ENCODE results near the gene DES. TPM values are rescaled to one million over a fixed set of nuclear protein-coding genes. Genes with fewer than 3 reads are reported as not detected.

DES gene
- total RNA-seq, 1 donor from 2014 or later, result 19.8 TPM

DNA sequence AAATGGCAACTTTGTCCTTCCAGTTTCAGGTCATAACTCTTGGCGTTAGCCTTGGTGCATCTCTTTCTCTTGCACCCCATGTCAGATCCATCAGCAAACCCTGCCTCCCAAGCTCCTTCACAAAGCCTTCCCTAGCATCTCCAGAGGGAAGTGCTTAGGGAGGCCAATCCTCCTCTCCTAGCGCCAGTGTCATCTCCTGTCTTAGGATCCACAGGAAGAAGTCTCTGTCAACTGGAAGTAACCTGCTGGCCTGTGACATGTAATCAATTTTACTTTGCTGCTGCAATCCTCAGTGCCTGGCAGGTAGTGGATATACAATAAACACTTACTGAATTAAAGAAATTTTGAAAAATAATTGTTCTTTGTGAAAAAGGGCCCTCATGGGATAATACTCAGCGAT lies 22.6 kb upstream of the DES start:
- Mint-ChIP-seq H3K36me3 (ENCODE audit: low read depth) (peaks cover 2% of the 10 kb centered on the region), H3K27ac (ENCODE audit: unreplicated experiment) (no peak overlapping the region), H3K4me3 (ENCODE audit: unreplicated experiment) (no peak overlapping the region), H3K4me1 (ENCODE audit: low read depth) (peaks cover 5% of the 10 kb centered on the region), H3K9me3 (ENCODE audit: low read depth) (no peaks in the 10 kb centered on the region), H3K27me3 (ENCODE audit: low read depth) (peaks cover 3% of the 10 kb centered on the region)
- TF ChIP-seq CTCF (IDR thresholded peaks at IDR 0.05), result no peak
- no peak for DNase-seq (ENCODE audit: low spot score)

- H3K9me3 Mint-ChIP-seq (ENCODE audit: low read depth), result no peaks in the 10 kb centered on the region
- H3K36me3 Mint-ChIP-seq (ENCODE audit: low read depth), result peaks cover 2% of the 10 kb centered on the region
- DNase-seq (ENCODE audit: low spot score), result no peak
- no peak for TF ChIP-seq CTCF (IDR thresholded peaks at IDR 0.05)
- H3K27me3 Mint-ChIP-seq (ENCODE audit: low read depth), result peaks cover 3% of the 10 kb centered on the region
- no peak overlapping the region for H3K27ac Mint-ChIP-seq (ENCODE audit: unreplicated experiment)
- peaks cover 5% of the 10 kb centered on the region for H3K4me1 Mint-ChIP-seq (ENCODE audit: low read depth)
- no peak overlapping the region for H3K4me3 Mint-ChIP-seq (ENCODE audit: unreplicated experiment)
These were observed 21.2 kb upstream of the DES start for GRCh38 chr2:219396863-219397457.

GRCh38 chr2:219398721-219399363 lies 19.3 kb upstream of the DES start:
- peaks cover 5% of the 10 kb centered on the region for H3K4me1 Mint-ChIP-seq (ENCODE audit: low read depth)
- no peak for DNase-seq (ENCODE audit: low spot score)
- H3K36me3 Mint-ChIP-seq (ENCODE audit: low read depth), result peaks cover 2% of the 10 kb centered on the region

DNA sequence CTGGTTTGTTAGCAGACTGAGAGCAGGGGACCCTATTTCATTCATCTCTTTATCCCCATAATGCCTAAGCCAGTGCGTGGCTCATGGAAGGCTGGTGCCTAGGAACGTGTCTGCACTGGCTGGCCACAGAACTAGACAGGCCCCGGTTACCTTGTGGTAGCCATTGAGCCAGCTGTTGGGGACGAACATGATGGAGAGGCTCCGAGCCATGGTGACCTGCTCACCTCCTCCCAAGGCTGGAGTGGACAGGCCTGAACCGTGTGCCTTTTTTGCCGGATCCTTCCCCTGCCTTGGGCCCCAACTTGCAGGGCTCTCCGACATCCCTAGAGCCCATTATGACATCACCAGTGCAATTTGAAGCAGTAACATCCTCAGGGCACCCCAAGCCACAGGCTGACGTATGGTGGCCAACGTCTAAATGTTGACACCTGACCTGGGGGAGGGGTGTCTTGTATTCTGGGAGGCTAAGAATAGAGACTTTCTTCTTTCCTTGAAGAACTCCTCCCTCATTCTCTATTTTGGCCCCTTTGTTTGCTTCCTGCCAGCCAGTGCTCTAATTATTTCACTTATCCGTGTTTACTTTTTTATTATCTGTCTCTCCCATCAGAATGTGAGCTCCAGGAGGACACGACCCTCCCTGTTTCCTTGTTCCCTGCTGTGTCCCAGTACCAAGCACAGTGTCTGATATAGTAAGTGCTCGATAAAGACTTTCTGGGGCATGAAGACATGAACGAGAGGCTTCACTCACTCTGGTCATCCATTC lies 18.3 kb upstream of the DES start:
- H3K27me3 Mint-ChIP-seq (ENCODE audit: low read depth), result no peaks in the 10 kb centered on the region
- H3K36me3 Mint-ChIP-seq (ENCODE audit: low read depth), result no peaks in the 10 kb centered on the region
- no peak overlapping the region for H3K27ac Mint-ChIP-seq (ENCODE audit: unreplicated experiment)
- H3K9me3 Mint-ChIP-seq (ENCODE audit: low read depth), result no peaks in the 10 kb centered on the region
- H3K4me1 Mint-ChIP-seq (ENCODE audit: low read depth), result peaks cover 12% of the 10 kb centered on the region
- H3K4me3 Mint-ChIP-seq (ENCODE audit: unreplicated experiment), result no peak overlapping the region
- TF ChIP-seq CTCF (IDR thresholded peaks at IDR 0.05), result no peak
- DNase-seq (ENCODE audit: low spot score), result no peak

More at GRCh38 chr2:219398721-219399363, 19.3 kb upstream of the DES start:
- TF ChIP-seq CTCF (IDR thresholded peaks at IDR 0.05), result no peak
- H3K9me3 Mint-ChIP-seq (ENCODE audit: low read depth), result no peaks in the 10 kb centered on the region
- no peak overlapping the region for H3K27ac Mint-ChIP-seq (ENCODE audit: unreplicated experiment)
- no peak overlapping the region for H3K4me3 Mint-ChIP-seq (ENCODE audit: unreplicated experiment)
- no peaks in the 10 kb centered on the region for H3K27me3 Mint-ChIP-seq (ENCODE audit: low read depth)

DNA sequence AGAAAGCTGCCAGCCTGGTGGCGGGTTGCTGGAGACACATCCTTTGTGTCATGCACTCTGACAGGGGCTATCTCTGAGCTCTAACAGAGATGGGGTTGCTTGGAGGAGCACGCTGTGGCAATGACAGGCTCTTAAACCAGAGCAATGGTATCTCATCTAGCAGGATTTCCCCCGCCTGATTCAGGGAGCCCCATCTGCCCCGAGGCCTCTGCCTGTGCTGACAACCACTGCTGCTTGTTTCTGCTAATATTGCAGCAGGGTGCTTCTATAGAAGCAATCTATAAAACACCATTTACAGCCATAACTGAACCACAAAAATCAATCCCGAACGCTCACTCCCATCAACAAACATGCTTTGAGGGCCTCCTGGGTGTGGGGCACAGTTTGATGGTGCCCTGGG lies 17.6 kb upstream of the DES start:
- no peak overlapping the region for H3K4me3 Mint-ChIP-seq (ENCODE audit: unreplicated experiment)

More for the DNA sequence above, 17.6 kb upstream of the DES start:
- no peak for DNase-seq (ENCODE audit: low spot score)
- Mint-ChIP-seq H3K27ac (ENCODE audit: unreplicated experiment) (no peak overlapping the region), H3K27me3 (ENCODE audit: low read depth) (no peaks in the 10 kb centered on the region), H3K36me3 (ENCODE audit: low read depth) (no peaks in the 10 kb centered on the region), H3K4me1 (ENCODE audit: low read depth) (peaks cover 17% of the 10 kb centered on the region), H3K9me3 (ENCODE audit: low read depth) (no peaks in the 10 kb centered on the region)
- TF ChIP-seq CTCF (IDR thresholded peaks at IDR 0.05), result no peak
